ENCODE results near the gene DDO.

DNA sequence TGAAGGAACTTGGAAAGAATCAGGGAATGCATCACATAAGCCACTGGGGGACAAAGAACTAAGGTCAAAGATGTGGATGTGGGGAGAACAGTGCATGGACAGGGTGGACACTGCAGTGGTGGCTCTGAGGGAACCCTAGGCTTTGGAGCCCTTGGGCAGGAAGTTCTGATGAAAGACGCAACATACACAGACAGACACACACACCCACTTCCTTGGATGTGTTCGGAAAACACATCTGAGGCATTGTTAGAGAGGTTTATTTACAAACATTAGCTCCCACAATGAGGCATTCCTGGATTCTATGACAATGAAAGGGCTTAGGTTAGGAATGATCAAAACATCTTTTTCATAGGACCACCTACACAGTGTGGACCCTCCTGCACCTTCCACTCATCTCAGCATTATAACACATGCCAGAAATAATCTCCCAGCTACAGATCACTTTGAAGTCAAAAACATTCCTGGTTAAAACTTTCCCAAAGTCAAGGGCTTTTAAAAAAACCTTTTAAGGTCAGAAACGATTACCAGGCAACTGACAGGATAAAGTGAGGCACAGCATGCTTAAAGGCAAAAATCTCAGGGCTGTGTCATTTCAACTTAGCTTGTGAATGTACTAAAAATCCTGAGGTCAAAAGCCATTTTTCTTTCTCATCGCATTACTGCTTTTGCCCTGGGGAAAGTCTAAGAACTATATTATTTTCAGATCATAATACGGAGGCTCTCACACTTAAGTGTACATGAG is 50.8 kb downstream of the DDO start:
- no peak for TF ChIP-seq EZH2 (IDR thresholded peaks at IDR 0.05)
- TF ChIP-seq POLR2AphosphoS5 (IDR thresholded peaks at IDR 0.05; ENCODE audit: borderline replicate concordance, low read depth, low read length), result no peak
